Gastrocnemius medialis (tissue), 4 donors: ENCODE results near the gene NPB. TPM values are rescaled to one million over a fixed set of nuclear protein-coding genes. Genes with fewer than 3 reads are reported as not detected.

Source experiments
- ATAC-seq, 2 donors: fragments of 150-250 bp; one replicate each; pipeline ENCODE4 v1.9.1; 2016
- DNase-seq, 2 donors: peaks; one replicate each; pipeline ENCODE4 v3.0.0-alpha.2; 2019
- H3K27ac ChIP-seq, 4 donors: fragments of 200-600 bp; sonication (generic); 1 replicate in 1 of 4; 2 replicates in 3 of 4; pipeline ENCODE4 v1.5.1; 2016 to 2018; ENCODE audit warnings: mild to moderate bottlenecking in 2 of 4, moderate library complexity in 1 of 4
- H3K27me3 ChIP-seq, 3 donors: fragments of 200-600 bp; sonication (generic) in 2 of 3; 1 replicate in 1 of 3; 2 replicates in 2 of 3; pipeline versions ENCODE4 v1.5.1 to v1.6.0; 2016 to 2019; ENCODE audit warnings: mild to moderate bottlenecking in 1 of 3, moderate library complexity in 1 of 3
- H3K36me3 ChIP-seq, 2 donors: fragments of 200-600 bp; sonication (generic) in 1 of 2; one replicate each; pipeline ENCODE4 v1.5.1; 2017 to 2018
- H3K4me1 ChIP-seq, 2 donors: fragments of 200-600 bp; sonication (generic) in 1 of 2; one replicate each; pipeline ENCODE4 v1.5.1; 2016 to 2017; ENCODE audit warnings: mild to moderate bottlenecking in 2 of 2
- H3K4me3 ChIP-seq, 4 donors: fragments of 200-600 bp; sonication (generic) in 3 of 4; 1 replicate in 1 of 4; 2 replicates in 3 of 4; pipeline ENCODE4 v1.5.1; 2016 to 2019; ENCODE audit warnings: mild to moderate bottlenecking in 2 of 4
- H3K9me3 ChIP-seq, 3 donors: fragments of 200-600 bp; sonication (generic) in 2 of 3; 1 replicate in 1 of 3; 2 replicates in 2 of 3; pipeline ENCODE4 v1.5.1; 2016 to 2019
- POLR2A ChIP-seq, 2 donors: fragments of 450-650 bp; IDR thresholded peaks; one replicate each; pipeline ENCODE4 v1.6.1; 2017; ENCODE audit warnings: antibody characterized with exemption in 2 of 2, mild to moderate bottlenecking in 2 of 2, moderate library complexity in 2 of 2
- in situ Hi-C, 4 donors: fragments of 200-750 bp; cut with MboI; loops; one replicate each; pipeline versions ENCODE4 v1.15.0 to v1.8.0; 2017; ENCODE audit warnings: low sequenced_read_pairs in 4 of 4
- intact Hi-C: fragments of 100-400 bp; cut with DNase I; formaldehyde crosslinking; loops from one replicate; pipeline ENCODE4 v1.15.1; 2023; ENCODE audit warnings: low total_unique reads
- total RNA-seq, 4 donors: library from RNA; depleted of rRNA; stranded (reverse); fragments of >200 nt; gene quantifications; one replicate each; pipeline versions ENCODE4 v1.1.0 to v1.2.3, GENCODE V29; 2016
- TF ChIP-seq, protein P1 (sequence below), 5 experiments: fragments of 450-650 bp in 3 of 5; fragments of 200-600 bp in 2 of 5; sonication (generic) in 2 of 5; IDR thresholded peaks in 4 of 5; conservative IDR thresholded peaks in 1 of 5; 1 replicate in 4 of 5; 2 replicates in 1 of 5; pipeline ENCODE4 v1.5.1; 2016 to 2019; ENCODE audit warnings: antibody characterized with exemption in 5 of 5, mild to moderate bottlenecking in 3 of 5, moderate library complexity in 3 of 5

Gene NPB
- total RNA-seq, 4 donors from 2014 or later: 0.46 to 1.4 (median 1.1) TPM; not detected in 1

- Histone ChIP-seq H3K4me3 (no peak overlapping the region), H3K27ac (peak overlapping the region; percentile 92 to 98 (median 97)), H3K27me3 (no peaks in the 10 kb centered on the region), H3K36me3 (peaks cover 0 to 56% of the 10 kb centered on the region in 2 donors), H3K9me3 (no peaks in the 10 kb centered on the region), H3K4me1 (peaks cover 24 to 29% of the 10 kb centered on the region in 2 donors)
- TF ChIP-seq, protein P1, sequence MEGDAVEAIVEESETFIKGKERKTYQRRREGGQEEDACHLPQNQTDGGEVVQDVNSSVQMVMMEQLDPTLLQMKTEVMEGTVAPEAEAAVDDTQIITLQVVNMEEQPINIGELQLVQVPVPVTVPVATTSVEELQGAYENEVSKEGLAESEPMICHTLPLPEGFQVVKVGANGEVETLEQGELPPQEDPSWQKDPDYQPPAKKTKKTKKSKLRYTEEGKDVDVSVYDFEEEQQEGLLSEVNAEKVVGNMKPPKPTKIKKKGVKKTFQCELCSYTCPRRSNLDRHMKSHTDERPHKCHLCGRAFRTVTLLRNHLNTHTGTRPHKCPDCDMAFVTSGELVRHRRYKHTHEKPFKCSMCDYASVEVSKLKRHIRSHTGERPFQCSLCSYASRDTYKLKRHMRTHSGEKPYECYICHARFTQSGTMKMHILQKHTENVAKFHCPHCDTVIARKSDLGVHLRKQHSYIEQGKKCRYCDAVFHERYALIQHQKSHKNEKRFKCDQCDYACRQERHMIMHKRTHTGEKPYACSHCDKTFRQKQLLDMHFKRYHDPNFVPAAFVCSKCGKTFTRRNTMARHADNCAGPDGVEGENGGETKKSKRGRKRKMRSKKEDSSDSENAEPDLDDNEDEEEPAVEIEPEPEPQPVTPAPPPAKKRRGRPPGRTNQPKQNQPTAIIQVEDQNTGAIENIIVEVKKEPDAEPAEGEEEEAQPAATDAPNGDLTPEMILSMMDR (IDR thresholded peaks at IDR 0.05 in 4 of 5, conservative IDR thresholded peaks at IDR 0.05 in 1 of 5): no peak
- no peak for TF ChIP-seq POLR2A (IDR thresholded peaks at IDR 0.05)
- intact Hi-C loops: no loop called here
- ATAC-seq: no peak
- in situ Hi-C loops: no loop called here
- DNase-seq: no peak
Measured at GRCh38 chr17:81884520-81884919, 17.5 kb upstream of the NPB start.

DNA sequence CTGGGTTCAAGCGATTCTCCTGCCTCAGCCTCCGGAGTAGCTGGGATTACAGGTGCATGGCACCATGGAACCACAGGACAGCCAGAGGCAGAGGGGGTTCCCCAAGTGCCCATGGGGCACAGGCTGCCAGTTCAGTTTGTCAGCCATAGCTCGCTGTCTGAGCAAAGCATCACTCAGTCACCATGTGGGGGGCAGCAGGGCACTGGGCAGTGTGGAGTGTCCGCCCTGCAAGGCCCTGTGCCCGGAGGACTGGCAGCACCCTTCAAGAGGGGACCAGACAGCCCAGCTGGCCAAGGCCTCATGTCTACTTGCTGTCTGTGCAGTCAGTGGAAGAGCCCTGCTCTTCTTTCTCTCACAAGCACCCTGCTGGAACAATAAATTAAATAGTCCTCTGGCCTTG lies 17.1 kb upstream of the NPB start:
- H3K36me3 ChIP-seq: peaks cover 0 to 56% of the 10 kb centered on the region in 2 donors
- no peak for ATAC-seq
- peak in 1 of 2 donors; percentile 13 for DNase-seq
- peaks cover 28 to 34% of the 10 kb centered on the region in 2 donors for H3K4me1 ChIP-seq
- no peak overlapping the region for H3K4me3 ChIP-seq
- no peaks in the 10 kb centered on the region for H3K27me3 ChIP-seq
- no peaks in the 10 kb centered on the region for H3K9me3 ChIP-seq
- intact Hi-C loops (no loop called here), in situ Hi-C loops (no loop called here)
- peak overlapping the region; percentile 92 to 98 (median 97) for H3K27ac ChIP-seq
- TF ChIP-seq, protein P1 (IDR thresholded peaks at IDR 0.05 in 4 of 5, conservative IDR thresholded peaks at IDR 0.05 in 1 of 5): no peak
- no peak for TF ChIP-seq POLR2A (IDR thresholded peaks at IDR 0.05)

DNA sequence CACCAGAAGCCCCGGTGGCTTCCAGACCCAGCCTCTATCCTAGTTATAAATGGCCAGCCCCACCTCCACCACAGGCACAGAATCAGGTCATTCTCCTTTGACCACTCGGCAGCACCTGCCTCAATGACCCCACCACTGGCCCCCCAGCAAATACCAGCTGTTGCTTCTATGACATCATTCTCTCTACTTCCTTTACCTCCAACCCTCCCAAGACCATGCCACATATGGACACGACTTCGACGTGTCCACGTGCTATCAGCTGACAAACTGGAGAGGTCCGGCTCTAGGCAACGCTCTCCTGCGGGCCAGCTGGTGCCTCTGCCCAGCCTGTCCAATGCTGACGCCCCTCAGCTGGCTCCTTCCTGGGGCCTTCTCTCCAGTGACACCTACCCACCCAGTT lies 16.6 kb upstream of the NPB start:
- ATAC-seq: peak; percentile 3 to 28
- DNase-seq: peak in 1 of 2 donors; percentile 43
- peaks cover 33 to 39% of the 10 kb centered on the region in 2 donors for H3K4me1 ChIP-seq
- TF ChIP-seq POLR2A (IDR thresholded peaks at IDR 0.05): no peak
- TF ChIP-seq, protein P1 (IDR thresholded peaks at IDR 0.05 in 4 of 5, conservative IDR thresholded peaks at IDR 0.05 in 1 of 5): no peak
- in situ Hi-C loops: no loop called here
- H3K27ac ChIP-seq: peak overlapping the region; percentile 92 to 98 (median 97)
- intact Hi-C loops: no loop called here
- no peaks in the 10 kb centered on the region for H3K27me3 ChIP-seq
- H3K36me3 ChIP-seq: peaks cover 0 to 56% of the 10 kb centered on the region in 2 donors
- H3K4me3 ChIP-seq: no peak overlapping the region
- no peaks in the 10 kb centered on the region for H3K9me3 ChIP-seq

- Histone ChIP-seq H3K9me3 (no peaks in the 10 kb centered on the region), H3K4me1 (peaks cover 36 to 41% of the 10 kb centered on the region in 2 donors), H3K36me3 (peaks cover 0 to 53% of the 10 kb centered on the region in 2 donors), H3K27me3 (no peaks in the 10 kb centered on the region), H3K27ac (peak overlapping the region; percentile 92 to 98 (median 97)), H3K4me3 (no peak overlapping the region)
- in situ Hi-C loops (no loop called here), intact Hi-C loops (loop anchor here (1.0 to 2.0 kb wide), 3 partner anchors 15 to 45 kb away; partner anchors contain the start of genes ARHGDIA and MAFG)
- peak; percentile 29 to 31 for TF ChIP-seq POLR2A (IDR thresholded peaks at IDR 0.05)
- TF ChIP-seq, protein P1 (IDR thresholded peaks at IDR 0.05 in 4 of 5, conservative IDR thresholded peaks at IDR 0.05 in 1 of 5): no peak
- peak; percentile 96 for ATAC-seq
- peak; percentile 93 to 97 for DNase-seq
Measured at GRCh38 chr17:81885869-81886548, 16.0 kb upstream of the NPB start.
